SK-N-SH (cell line): ENCODE results near the gene MMP2. TPM values are rescaled to one million over a fixed set of nuclear protein-coding genes. Genes with fewer than 3 reads are reported as not detected.

Experiments used
- CTCF ChIA-PET: fragments of 300-600, 350-600 bp; formaldehyde crosslinking; extraction: SDS; loops from one replicate; lab custom pipeline; 2021; lab: Yijun Ruan, JAX
- POLR2A ChIA-PET: fragments of 350-600 bp; sonication (Branson Sonifier 250); formaldehyde crosslinking; extraction: SDS; loops from one replicate; lab custom pipeline; 2020; ENCODE audit warnings: antibody characterized with exemption, inconsistent platforms; lab: Yijun Ruan, JAX
- DNase-seq: peaks from one replicate; pipeline ENCODE4 v3.0.0; 2012
- H2AFZ ChIP-seq: fragments of 200-600 bp; sonication (generic); 2 replicates; pipeline ENCODE4 v1.8.1; 2016; ENCODE audit warnings: antibody characterized with exemption, mild to moderate bottlenecking, low read depth
- H3F3A ChIP-seq: fragments of 200-600 bp; sonication (generic); replicated peaks from 2 replicates; pipeline ENCODE3; 2016; ENCODE audit warnings: antibody characterized with exemption, mild to moderate bottlenecking; ENCODE audit not compliant: insufficient read depth
- H3K27ac ChIP-seq, 2 experiments: fragments of 200-500 bp in 1 of 2; fragments of 200-600 bp in 1 of 2; sonication (Bioruptor generic) in 1 of 2; sonication (generic), shearing (Covaris generic) in 1 of 2; 2 replicates each; pipeline versions ENCODE4 v1.5.1 to v1.6.1; 2014 to 2016; ENCODE audit warnings: low read depth in 2 of 2, inconsistent platforms in 1 of 2, low read length in 1 of 2, mild to moderate bottlenecking in 1 of 2, mixed read lengths in 1 of 2
- H3K27me3 ChIP-seq: fragments of 200-600 bp; sonication (generic), shearing (Covaris generic); 2 replicates; pipeline ENCODE4 v1.6.1; 2016; ENCODE audit warnings: mixed run types; ENCODE audit not compliant: insufficient read depth
- H3K36me3 ChIP-seq, 2 experiments: fragments of 200-500 bp in 1 of 2; fragments of 200-600 bp in 1 of 2; sonication (Bioruptor generic) in 1 of 2; sonication (generic) in 1 of 2; replicated peaks in 1 of 2; 2 replicates each; pipeline versions ENCODE3 to v1.5.1; 2014 to 2016; ENCODE audit warnings: low read length in 1 of 2, mild to moderate bottlenecking in 1 of 2; ENCODE audit not compliant: insufficient read depth in 2 of 2, control insufficient read depth in 1 of 2
- H3K4me1 ChIP-seq, 2 experiments: fragments of 200-500 bp in 1 of 2; fragments of 200-600 bp in 1 of 2; sonication (Bioruptor generic) in 1 of 2; sonication (generic), shearing (Covaris generic) in 1 of 2; 2 replicates each; pipeline versions ENCODE4 v1.5.1 to v1.6.1; 2014 to 2016; ENCODE audit warnings: low read depth in 1 of 2, low read length in 1 of 2, mixed run types in 1 of 2; ENCODE audit not compliant: insufficient read depth in 2 of 2, control insufficient read depth in 1 of 2
- H3K4me2 ChIP-seq: fragments of 200-600 bp; sonication (generic), shearing (Covaris generic); 2 replicates; pipeline ENCODE4 v1.6.1; 2017; ENCODE audit warnings: mixed run types
- H3K4me3 ChIP-seq, 2 experiments: fragments of 200-500 bp in 1 of 2; fragments of 200-600 bp in 1 of 2; sonication (Bioruptor generic) in 1 of 2; sonication (generic), shearing (Covaris generic) in 1 of 2; 2 replicates each; pipeline versions ENCODE4 v1.5.1 to v1.8.1; 2014 to 2016; ENCODE audit warnings: low read depth in 2 of 2, inconsistent platforms in 1 of 2, low read length in 1 of 2, mild to moderate bottlenecking in 1 of 2, mixed read lengths in 1 of 2, moderate library complexity in 1 of 2
- H3K79me2 ChIP-seq: fragments of 200-600 bp; sonication (generic); 2 replicates; pipeline ENCODE4 v1.8.1; 2017; ENCODE audit warnings: mild to moderate bottlenecking; ENCODE audit not compliant: insufficient read depth
- H3K9ac ChIP-seq: fragments of 200-600 bp; sonication (generic); 2 replicates; pipeline ENCODE4 v1.6.1; 2017; ENCODE audit warnings: mixed run types
- H3K9me2 ChIP-seq: fragments of 200-600 bp; sonication (generic); 2 replicates; pipeline ENCODE4 v1.6.1; 2017; ENCODE audit warnings: mixed run types
- H3K9me3 ChIP-seq: fragments of 200-600 bp; sonication (generic); 2 replicates; pipeline ENCODE4 v1.6.1; 2017; ENCODE audit warnings: mixed run types, mild to moderate bottlenecking, moderate library complexity
- H4K20me1 ChIP-seq: fragments of 200-600 bp; sonication (generic); 2 replicates; pipeline ENCODE4 v1.6.1; 2017; ENCODE audit warnings: mild to moderate bottlenecking, mixed run types; ENCODE audit not compliant: insufficient read depth
- CHD2 ChIP-seq: fragments of 150-350 bp; IDR thresholded peaks from 2 replicates; pipeline ENCODE4 v1.6.1; 2018; ENCODE audit warnings: low read length; ENCODE audit not compliant: partially characterized antibody
- EP300 ChIP-seq, 2 experiments: IDR thresholded peaks; 2 replicates each; pipeline versions ENCODE4 v1.4.0 to v1.6.1; 2012; ENCODE audit warnings: borderline replicate concordance in 1 of 2, low read depth in 1 of 2, low read length in 1 of 2
- EZH2phosphoT487 ChIP-seq: fragments of 200-600 bp; sonication (generic); IDR thresholded peaks from 2 replicates; pipeline ENCODE4 v1.6.1; 2017; ENCODE audit warnings: low read depth, mixed run types, mild to moderate bottlenecking, antibody characterized with exemption, moderate library complexity, borderline replicate concordance
- FOSL2 ChIP-seq: IDR thresholded peaks from 2 replicates; pipeline ENCODE4 v1.4.0; 2012; ENCODE audit warnings: low read depth, mild to moderate bottlenecking, moderate library complexity, borderline replicate concordance
- FOXM1 ChIP-seq: IDR thresholded peaks from 2 replicates; pipeline ENCODE4 v1.4.0; 2012; ENCODE audit warnings: low read depth, mild to moderate bottlenecking
- GATA2 ChIP-seq: sonication (generic); formaldehyde crosslinking; IDR thresholded peaks from 2 replicates; pipeline ENCODE4 v1.5.0; 2020; ENCODE audit warnings: mild to moderate bottlenecking, missing genetic modification reagents
- IRF3 ChIP-seq: fragments of 150-350 bp; IDR thresholded peaks from 2 replicates; pipeline ENCODE4 v1.6.1; 2016; ENCODE audit warnings: mild to moderate bottlenecking, low read depth, low read length
- JUND ChIP-seq: IDR thresholded peaks from 2 replicates; pipeline ENCODE4 v1.4.0; 2012
- MEF2A ChIP-seq: IDR thresholded peaks from 2 replicates; pipeline ENCODE4 v1.4.0; 2012; ENCODE audit warnings: low read depth, borderline replicate concordance
- NRF1 ChIP-seq: IDR thresholded peaks from 2 replicates; pipeline ENCODE4 v1.6.1; 2012; ENCODE audit warnings: low read depth, mild to moderate bottlenecking, low read length
- PBX3 ChIP-seq: IDR thresholded peaks from 2 replicates; pipeline ENCODE4; 2012
- POLR2AphosphoS5 ChIP-seq: IDR thresholded peaks from 2 replicates; pipeline ENCODE4 v1.6.1; 2012; ENCODE audit warnings: low read depth, low read length
- RAD21 ChIP-seq: IDR thresholded peaks from 2 replicates; pipeline ENCODE4 v1.6.1; 2012; ENCODE audit warnings: mild to moderate bottlenecking, low read length
- REST ChIP-seq: IDR thresholded peaks from 2 replicates; pipeline ENCODE4 v1.6.1; 2012; ENCODE audit warnings: mild to moderate bottlenecking, low read depth, low read length, moderate library complexity
- RFX5 ChIP-seq: IDR thresholded peaks from 2 replicates; pipeline ENCODE4 v1.6.1; 2012; ENCODE audit warnings: mild to moderate bottlenecking, improper control_type of control experiment, low read length
- RXRA ChIP-seq: IDR thresholded peaks from 2 replicates; pipeline ENCODE4 v1.4.0; 2012; ENCODE audit warnings: low read depth, mild to moderate bottlenecking, borderline replicate concordance
- TAF1 ChIP-seq: IDR thresholded peaks from 2 replicates; pipeline ENCODE4 v1.6.1; 2012; ENCODE audit warnings: low read depth, mild to moderate bottlenecking, low read length, moderate library complexity, borderline replicate concordance
- TCF12 ChIP-seq: IDR thresholded peaks from 2 replicates; pipeline ENCODE4 v1.4.0; 2012
- TEAD4 ChIP-seq: IDR thresholded peaks from 2 replicates; pipeline ENCODE4 v1.4.0; 2012; ENCODE audit warnings: mild to moderate bottlenecking, borderline replicate concordance; ENCODE audit not compliant: insufficient read depth
- USF1 ChIP-seq: IDR thresholded peaks from 2 replicates; pipeline ENCODE4 v1.4.0; 2012; ENCODE audit warnings: low read depth, borderline replicate concordance
- USF2 ChIP-seq: fragments of 150-350 bp; IDR thresholded peaks from 2 replicates; pipeline ENCODE4 v1.6.1; 2017; ENCODE audit warnings: antibody characterized with exemption, low read length, low read depth, borderline replicate concordance
- ZBTB33 ChIP-seq: IDR thresholded peaks from 2 replicates; pipeline ENCODE4 v1.4.0; 2012; ENCODE audit warnings: low read depth, borderline replicate concordance
- WGBS: methylation state at CpG from one replicate; pipeline ENCODE4 v1.1.6; 2017; ENCODE audit warnings: low lambda C conversion rate; 5-methylcytosine and 5-hydroxymethylcytosine counted together
- polyA plus RNA-seq, 3 experiments: library from polyadenylated mRNA; depleted of rRNA; stranded (reverse); fragments of >200 nt; gene quantifications; 2 replicates each; pipeline ENCODE4 v1.2.3, GENCODE V29; 2012

Gene MMP2
- polyA plus RNA-seq, 1 of the 3 experiments (the other 2 are of a cell fraction), result 1,101 TPM

- Histone ChIP-seq H3K27me3 (no peaks in the 10 kb centered on the region), H4K20me1 (no peaks in the 10 kb centered on the region), H3K9me2 (no peaks in the 10 kb centered on the region), H3F3A (peaks cover 33% of the 10 kb centered on the region), H3K36me3 (no peaks in the 10 kb centered on the region), H3K4me2 (peak overlapping the region; percentile 68), H3K79me2 (no peaks in the 10 kb centered on the region), H2AFZ (no peak overlapping the region), H3K4me1 (peaks cover 8 to 25% of the 10 kb centered on the region in 2 experiments; a peak in 3 of 4 replicates), H3K9ac (peak overlapping the region; percentile 26; the same call in 1 of the 2 replicates), H3K4me3 (peak overlapping the region in 1 of 2 experiments; percentile 19; a peak in 2 of 4 replicates), H3K27ac (peak overlapping the region; percentile 60 to 86; a peak in 3 of 4 replicates), H3K9me3 (no peaks in the 10 kb centered on the region)
- CTCF ChIA-PET, result interaction anchor here (1.2 to 3.6 kb wide), 2 partner anchors 73 to 371 kb away, joined by 3 to 13 read pairs; no protein-coding TSS in a partner anchor
- no peak for DNase-seq
- POLR2A ChIA-PET, result interaction anchor here (0.7 kb wide), 1 partner anchor 583 kb away, joined by 3 read pairs; no protein-coding TSS in a partner anchor
- WGBS, result 23% methylated on average over 4 of the region's 4 CpGs
- TF ChIP-seq EZH2phosphoT487 (no peak), FOSL2 (peak; percentile 96), ZBTB33 (0 out of 2 replicates have a peak, but pooled peaks have one; percentile 18), IRF3 (no peak), RAD21 (no peak), CHD2 (no peak), MEF2A (no peak), RXRA (peak; percentile 23; the same call in 1 of the 2 replicates), USF1 (no peak), TAF1 (no peak), PBX3 (peak; percentile 66), POLR2AphosphoS5 (peak; percentile 25; the same call in 1 of the 2 replicates), USF2 (no peak), TCF12 (peak; percentile 81), RFX5 (no peak), EP300 (IDR thresholded peaks at IDR 0.05; ENCODE audit: borderline replicate concordance in 1 of 2, low read depth in 1 of 2, low read length in 1 of 2) (peak in 1 of 2 experiments; percentile 62; a peak in 2 of 4 replicates), GATA2 (CRISPR knock-in tag) (no peak), TEAD4 (peak; percentile 71; the same call in 1 of the 2 replicates), JUND (peak; percentile 96), REST (peak; percentile 51; the same call in 1 of the 2 replicates), NRF1 (no peak), FOXM1 (no peak)
These were observed 7.4 kb upstream of the MMP2 start for GRCh38 chr16:55471448-55472097.
